ENCODE data around the gene FOXRED2. TPM values are rescaled to one million over a fixed set of nuclear protein-coding genes. Genes with fewer than 3 reads are reported as not detected.

Gene FOXRED2
- total and polyA plus RNA-seq, 2 experiments from 2014 or later: 11.5 to 38.3 TPM

DNA sequence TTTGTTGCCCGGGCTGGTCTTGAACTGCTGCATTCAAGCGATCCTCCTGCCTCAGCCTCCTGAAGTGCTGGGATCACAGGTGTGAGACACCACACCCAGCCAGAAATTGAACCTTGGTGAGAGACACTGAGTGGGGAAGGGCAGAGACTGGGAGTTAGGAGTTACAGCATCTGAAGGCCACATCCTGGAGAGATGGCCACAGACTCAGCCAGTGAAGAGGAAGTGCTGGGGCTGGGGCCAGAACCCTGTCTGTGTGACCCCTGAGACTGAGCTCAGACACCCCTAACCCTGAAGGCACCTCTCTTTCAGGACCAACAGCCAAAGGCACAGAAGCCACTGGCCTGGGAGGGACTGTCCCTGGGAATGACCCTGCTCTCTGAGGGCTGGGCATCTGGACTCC, 59.2 kb downstream of the FOXRED2 start:
- Mint-ChIP-seq H3K27me3 (ENCODE audit: insufficient read depth, low read depth, poor library complexity) (peaks cover 9% of the 10 kb centered on the region), H3K36me3 (ENCODE audit: low read depth) (no peaks in the 10 kb centered on the region), H3K4me1 (peaks cover 17% of the 10 kb centered on the region), H3K4me3 (no peak overlapping the region), H3K9me3 (no peaks in the 10 kb centered on the region), H3K27ac (no peak overlapping the region)
- Histone ChIP-seq H3K79me2 (replicated peaks; ENCODE audit: insufficient read depth) (no peaks in the 10 kb centered on the region), H3K9me2 (ENCODE audit: insufficient read depth) (no peaks in the 10 kb centered on the region), H3K4me1 (ENCODE audit: insufficient read depth) (peaks cover 12% of the 10 kb centered on the region; the same call in 1 of the 2 replicates), H3F3A (replicated peaks; ENCODE audit: low read depth) (no peaks in the 10 kb centered on the region), H3K4me2 (no peak overlapping the region), H4K20me1 (replicated peaks; ENCODE audit: insufficient read depth) (no peaks in the 10 kb centered on the region), H2AFZ (no peak overlapping the region), H3K36me3 (ENCODE audit: insufficient read depth) (no peaks in the 10 kb centered on the region), H3K27ac (ENCODE audit: low read depth) (no peak overlapping the region), H3K27me3 (ENCODE audit: insufficient read depth) (no peaks in the 10 kb centered on the region), H3K4me3 (no peak overlapping the region)
- TF ChIP-seq ZNF114 (CRISPR knock-in tag; IDR thresholded peaks at IDR 0.05): no peak
- TF ChIP-seq NANOG (IDR thresholded peaks at IDR 0.05; ENCODE audit: borderline replicate concordance): no peak
- TF ChIP-seq, protein P1, sequence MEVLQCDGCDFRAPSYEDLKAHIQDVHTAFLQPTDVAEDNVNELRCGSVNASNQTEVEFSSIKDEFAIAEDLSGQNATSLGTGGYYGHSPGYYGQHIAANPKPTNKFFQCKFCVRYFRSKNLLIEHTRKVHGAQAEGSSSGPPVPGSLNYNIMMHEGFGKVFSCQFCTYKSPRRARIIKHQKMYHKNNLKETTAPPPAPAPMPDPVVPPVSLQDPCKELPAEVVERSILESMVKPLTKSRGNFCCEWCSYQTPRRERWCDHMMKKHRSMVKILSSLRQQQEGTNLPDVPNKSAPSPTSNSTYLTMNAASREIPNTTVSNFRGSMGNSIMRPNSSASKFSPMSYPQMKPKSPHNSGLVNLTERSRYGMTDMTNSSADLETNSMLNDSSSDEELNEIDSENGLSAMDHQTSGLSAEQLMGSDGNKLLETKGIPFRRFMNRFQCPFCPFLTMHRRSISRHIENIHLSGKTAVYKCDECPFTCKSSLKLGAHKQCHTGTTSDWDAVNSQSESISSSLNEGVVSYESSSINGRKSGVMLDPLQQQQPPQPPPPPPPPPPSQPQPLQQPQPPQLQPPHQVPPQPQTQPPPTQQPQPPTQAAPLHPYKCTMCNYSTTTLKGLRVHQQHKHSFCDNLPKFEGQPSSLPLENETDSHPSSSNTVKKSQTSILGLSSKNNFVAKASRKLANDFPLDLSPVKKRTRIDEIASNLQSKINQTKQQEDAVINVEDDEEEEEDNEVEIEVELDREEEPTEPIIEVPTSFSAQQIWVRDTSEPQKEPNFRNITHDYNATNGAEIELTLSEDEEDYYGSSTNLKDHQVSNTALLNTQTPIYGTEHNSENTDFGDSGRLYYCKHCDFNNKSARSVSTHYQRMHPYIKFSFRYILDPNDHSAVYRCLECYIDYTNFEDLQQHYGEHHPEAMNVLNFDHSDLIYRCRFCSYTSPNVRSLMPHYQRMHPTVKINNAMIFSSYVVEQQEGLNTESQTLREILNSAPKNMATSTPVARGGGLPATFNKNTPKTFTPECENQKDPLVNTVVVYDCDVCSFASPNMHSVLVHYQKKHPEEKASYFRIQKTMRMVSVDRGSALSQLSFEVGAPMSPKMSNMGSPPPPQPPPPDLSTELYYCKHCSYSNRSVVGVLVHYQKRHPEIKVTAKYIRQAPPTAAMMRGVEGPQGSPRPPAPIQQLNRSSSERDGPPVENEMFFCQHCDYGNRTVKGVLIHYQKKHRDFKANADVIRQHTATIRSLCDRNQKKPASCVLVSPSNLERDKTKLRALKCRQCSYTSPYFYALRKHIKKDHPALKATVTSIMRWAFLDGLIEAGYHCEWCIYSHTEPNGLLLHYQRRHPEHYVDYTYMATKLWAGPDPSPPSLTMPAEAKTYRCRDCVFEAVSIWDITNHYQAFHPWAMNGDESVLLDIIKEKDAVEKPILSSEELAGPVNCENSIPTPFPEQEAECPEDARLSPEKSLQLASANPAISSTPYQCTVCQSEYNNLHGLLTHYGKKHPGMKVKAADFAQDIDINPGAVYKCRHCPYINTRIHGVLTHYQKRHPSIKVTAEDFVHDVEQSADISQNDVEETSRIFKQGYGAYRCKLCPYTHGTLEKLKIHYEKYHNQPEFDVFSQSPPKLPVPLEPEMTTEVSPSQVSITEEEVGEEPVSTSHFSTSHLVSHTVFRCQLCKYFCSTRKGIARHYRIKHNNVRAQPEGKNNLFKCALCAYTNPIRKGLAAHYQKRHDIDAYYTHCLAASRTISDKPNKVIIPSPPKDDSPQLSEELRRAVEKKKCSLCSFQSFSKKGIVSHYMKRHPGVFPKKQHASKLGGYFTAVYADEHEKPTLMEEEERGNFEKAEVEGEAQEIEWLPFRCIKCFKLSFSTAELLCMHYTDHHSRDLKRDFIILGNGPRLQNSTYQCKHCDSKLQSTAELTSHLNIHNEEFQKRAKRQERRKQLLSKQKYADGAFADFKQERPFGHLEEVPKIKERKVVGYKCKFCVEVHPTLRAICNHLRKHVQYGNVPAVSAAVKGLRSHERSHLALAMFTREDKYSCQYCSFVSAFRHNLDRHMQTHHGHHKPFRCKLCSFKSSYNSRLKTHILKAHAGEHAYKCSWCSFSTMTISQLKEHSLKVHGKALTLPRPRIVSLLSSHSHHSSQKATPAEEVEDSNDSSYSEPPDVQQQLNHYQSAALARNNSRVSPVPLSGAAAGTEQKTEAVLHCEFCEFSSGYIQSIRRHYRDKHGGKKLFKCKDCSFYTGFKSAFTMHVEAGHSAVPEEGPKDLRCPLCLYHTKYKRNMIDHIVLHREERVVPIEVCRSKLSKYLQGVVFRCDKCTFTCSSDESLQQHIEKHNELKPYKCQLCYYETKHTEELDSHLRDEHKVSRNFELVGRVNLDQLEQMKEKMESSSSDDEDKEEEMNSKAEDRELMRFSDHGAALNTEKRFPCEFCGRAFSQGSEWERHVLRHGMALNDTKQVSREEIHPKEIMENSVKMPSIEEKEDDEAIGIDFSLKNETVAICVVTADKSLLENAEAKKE (CRISPR knock-in tag; IDR thresholded peaks at IDR 0.05): no peak
- TF ChIP-seq, protein P2, sequence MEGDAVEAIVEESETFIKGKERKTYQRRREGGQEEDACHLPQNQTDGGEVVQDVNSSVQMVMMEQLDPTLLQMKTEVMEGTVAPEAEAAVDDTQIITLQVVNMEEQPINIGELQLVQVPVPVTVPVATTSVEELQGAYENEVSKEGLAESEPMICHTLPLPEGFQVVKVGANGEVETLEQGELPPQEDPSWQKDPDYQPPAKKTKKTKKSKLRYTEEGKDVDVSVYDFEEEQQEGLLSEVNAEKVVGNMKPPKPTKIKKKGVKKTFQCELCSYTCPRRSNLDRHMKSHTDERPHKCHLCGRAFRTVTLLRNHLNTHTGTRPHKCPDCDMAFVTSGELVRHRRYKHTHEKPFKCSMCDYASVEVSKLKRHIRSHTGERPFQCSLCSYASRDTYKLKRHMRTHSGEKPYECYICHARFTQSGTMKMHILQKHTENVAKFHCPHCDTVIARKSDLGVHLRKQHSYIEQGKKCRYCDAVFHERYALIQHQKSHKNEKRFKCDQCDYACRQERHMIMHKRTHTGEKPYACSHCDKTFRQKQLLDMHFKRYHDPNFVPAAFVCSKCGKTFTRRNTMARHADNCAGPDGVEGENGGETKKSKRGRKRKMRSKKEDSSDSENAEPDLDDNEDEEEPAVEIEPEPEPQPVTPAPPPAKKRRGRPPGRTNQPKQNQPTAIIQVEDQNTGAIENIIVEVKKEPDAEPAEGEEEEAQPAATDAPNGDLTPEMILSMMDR (conservative IDR thresholded peaks at IDR 0.05; ENCODE audit: low read depth in 2 of 2): no peak
- TF ChIP-seq CREB1 (CRISPR knock-in tag; IDR thresholded peaks at IDR 0.05; ENCODE audit: low read depth): no peak
- TF ChIP-seq, protein P3, sequence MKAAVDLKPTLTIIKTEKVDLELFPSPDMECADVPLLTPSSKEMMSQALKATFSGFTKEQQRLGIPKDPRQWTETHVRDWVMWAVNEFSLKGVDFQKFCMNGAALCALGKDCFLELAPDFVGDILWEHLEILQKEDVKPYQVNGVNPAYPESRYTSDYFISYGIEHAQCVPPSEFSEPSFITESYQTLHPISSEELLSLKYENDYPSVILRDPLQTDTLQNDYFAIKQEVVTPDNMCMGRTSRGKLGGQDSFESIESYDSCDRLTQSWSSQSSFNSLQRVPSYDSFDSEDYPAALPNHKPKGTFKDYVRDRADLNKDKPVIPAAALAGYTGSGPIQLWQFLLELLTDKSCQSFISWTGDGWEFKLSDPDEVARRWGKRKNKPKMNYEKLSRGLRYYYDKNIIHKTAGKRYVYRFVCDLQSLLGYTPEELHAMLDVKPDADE (IDR thresholded peaks at IDR 0.05): no peak
- no peak for TF ChIP-seq ZNF331 (CRISPR knock-in tag; IDR thresholded peaks at IDR 0.05; ENCODE audit: low read depth)
- TF ChIP-seq, protein P4, sequence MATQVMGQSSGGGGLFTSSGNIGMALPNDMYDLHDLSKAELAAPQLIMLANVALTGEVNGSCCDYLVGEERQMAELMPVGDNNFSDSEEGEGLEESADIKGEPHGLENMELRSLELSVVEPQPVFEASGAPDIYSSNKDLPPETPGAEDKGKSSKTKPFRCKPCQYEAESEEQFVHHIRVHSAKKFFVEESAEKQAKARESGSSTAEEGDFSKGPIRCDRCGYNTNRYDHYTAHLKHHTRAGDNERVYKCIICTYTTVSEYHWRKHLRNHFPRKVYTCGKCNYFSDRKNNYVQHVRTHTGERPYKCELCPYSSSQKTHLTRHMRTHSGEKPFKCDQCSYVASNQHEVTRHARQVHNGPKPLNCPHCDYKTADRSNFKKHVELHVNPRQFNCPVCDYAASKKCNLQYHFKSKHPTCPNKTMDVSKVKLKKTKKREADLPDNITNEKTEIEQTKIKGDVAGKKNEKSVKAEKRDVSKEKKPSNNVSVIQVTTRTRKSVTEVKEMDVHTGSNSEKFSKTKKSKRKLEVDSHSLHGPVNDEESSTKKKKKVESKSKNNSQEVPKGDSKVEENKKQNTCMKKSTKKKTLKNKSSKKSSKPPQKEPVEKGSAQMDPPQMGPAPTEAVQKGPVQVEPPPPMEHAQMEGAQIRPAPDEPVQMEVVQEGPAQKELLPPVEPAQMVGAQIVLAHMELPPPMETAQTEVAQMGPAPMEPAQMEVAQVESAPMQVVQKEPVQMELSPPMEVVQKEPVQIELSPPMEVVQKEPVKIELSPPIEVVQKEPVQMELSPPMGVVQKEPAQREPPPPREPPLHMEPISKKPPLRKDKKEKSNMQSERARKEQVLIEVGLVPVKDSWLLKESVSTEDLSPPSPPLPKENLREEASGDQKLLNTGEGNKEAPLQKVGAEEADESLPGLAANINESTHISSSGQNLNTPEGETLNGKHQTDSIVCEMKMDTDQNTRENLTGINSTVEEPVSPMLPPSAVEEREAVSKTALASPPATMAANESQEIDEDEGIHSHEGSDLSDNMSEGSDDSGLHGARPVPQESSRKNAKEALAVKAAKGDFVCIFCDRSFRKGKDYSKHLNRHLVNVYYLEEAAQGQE (IDR thresholded peaks at IDR 0.05; ENCODE audit: unreplicated experiment): no peak
- no peak for TF ChIP-seq POLR2AphosphoS5 (IDR thresholded peaks at IDR 0.05; ENCODE audit: low read depth)
- no peak for TF ChIP-seq EZH2 (IDR thresholded peaks at IDR 0.05; ENCODE audit: low read depth, unreplicated experiment)
- no peak for TF ChIP-seq STAT1 (IDR thresholded peaks at IDR 0.05; ENCODE audit: unreplicated experiment)
- no peak for TF ChIP-seq JUNB (IDR thresholded peaks at IDR 0.05; ENCODE audit: unreplicated experiment)
- TF ChIP-seq EZH2phosphoT487 (IDR thresholded peaks at IDR 0.05; ENCODE audit: unreplicated experiment): no peak
- ATAC-seq (no peak), DNase-seq (ENCODE audit: low spot score) (no peak)

All from GM23338 (cell line).